ENCODE results near the gene TENM4. TPM values are rescaled to one million over a fixed set of nuclear protein-coding genes. Genes with fewer than 3 reads are reported as not detected.

TENM4 gene
- polyA plus RNA-seq, 1 of the 3 experiments (the other 2 are of a cell fraction) = 16.7 TPM

GRCh38 chr11:79189601-79190000 lies 251.2 kb downstream of the TENM4 start:
- 82% methylated on average over 7 of the region's 7 CpGs for WGBS (ENCODE audit: low lambda C conversion rate)
- no peak for DNase-seq
- ChIA-PET CTCF (no interaction called here), POLR2A (no interaction called here)
- H3K4me1 ChIP-seq (ENCODE audit: control insufficient read depth in 1 of 2, insufficient read depth in 2 of 2, low read depth in 1 of 2, low read length in 1 of 2) = no peaks in the 10 kb centered on the region
- peaks cover 4% of the 10 kb centered on the region for H3F3A ChIP-seq (replicated peaks; ENCODE audit: insufficient read depth)
- no peak overlapping the region for H2AFZ ChIP-seq (ENCODE audit: low read depth)
- no peak overlapping the region for H3K27ac ChIP-seq (ENCODE audit: low read depth in 2 of 2, low read length in 1 of 2)
- H3K9ac ChIP-seq = no peak overlapping the region
- H4K20me1 ChIP-seq (ENCODE audit: insufficient read depth) = no peaks in the 10 kb centered on the region
- no peaks in the 10 kb centered on the region for H3K9me2 ChIP-seq
- no peaks in the 10 kb centered on the region for H3K9me3 ChIP-seq
- TF ChIP-seq SMC3 (IDR thresholded peaks at IDR 0.05; ENCODE audit: low read depth, low read length) (no peak), EP300 (IDR thresholded peaks at IDR 0.05; ENCODE audit: borderline replicate concordance in 1 of 2, low read depth in 1 of 2, low read length in 1 of 2) (no peak), EZH2phosphoT487 (IDR thresholded peaks at IDR 0.05; ENCODE audit: borderline replicate concordance, low read depth) (no peak), MXI1 (IDR thresholded peaks at IDR 0.05; ENCODE audit: low read depth, low read length) (no peak), MAX (IDR thresholded peaks at IDR 0.05; ENCODE audit: low read depth) (no peak), USF2 (IDR thresholded peaks at IDR 0.05; ENCODE audit: borderline replicate concordance, low read depth, low read length) (no peak), RCOR1 (IDR thresholded peaks at IDR 0.05; ENCODE audit: low read length) (no peak), ELF1 (IDR thresholded peaks at IDR 0.05) (no peak), TAF1 (IDR thresholded peaks at IDR 0.05; ENCODE audit: borderline replicate concordance, low read depth, low read length) (no peak), USF1 (IDR thresholded peaks at IDR 0.05; ENCODE audit: borderline replicate concordance, low read depth) (no peak), NRF1 (IDR thresholded peaks at IDR 0.05; ENCODE audit: low read depth, low read length) (no peak), TCF12 (IDR thresholded peaks at IDR 0.05) (no peak), IRF3 (IDR thresholded peaks at IDR 0.05; ENCODE audit: low read depth, low read length) (no peak), CTCF (IDR thresholded peaks at IDR 0.05) (no peak), RAD21 (IDR thresholded peaks at IDR 0.05; ENCODE audit: low read length) (no peak), JUND (IDR thresholded peaks at IDR 0.05) (no peak), RXRA (IDR thresholded peaks at IDR 0.05; ENCODE audit: borderline replicate concordance, low read depth) (no peak), POLR2AphosphoS5 (IDR thresholded peaks at IDR 0.05; ENCODE audit: low read depth, low read length) (no peak)
- no peaks in the 10 kb centered on the region for H3K36me3 ChIP-seq (replicated peaks in 1 of 2; ENCODE audit: control insufficient read depth in 1 of 2, insufficient read depth in 2 of 2, low read length in 1 of 2)
- H3K27me3 ChIP-seq (ENCODE audit: insufficient read depth) = no peaks in the 10 kb centered on the region
- no peak overlapping the region for H3K4me2 ChIP-seq
- no peak overlapping the region for H3K4me3 ChIP-seq (ENCODE audit: low read depth in 2 of 2, low read length in 1 of 2)
- H3K79me2 ChIP-seq (ENCODE audit: insufficient read depth) = no peaks in the 10 kb centered on the region

Measured in SK-N-SH (cell line).